GM23248 (cell line): ENCODE measurements around the gene RND1. TPM values are rescaled to one million over a fixed set of nuclear protein-coding genes. Genes with fewer than 3 reads are reported as not detected.

Experiments used
- DNase-seq: peaks from one replicate; pipeline ENCODE4 v3.0.0-alpha.2; 2015
- H2AFZ ChIP-seq: fragments of 200-600 bp; sonication (generic); 2 replicates; pipeline ENCODE4 v1.6.1; 2016; ENCODE audit warnings: antibody characterized with exemption
- H3F3A ChIP-seq: fragments of 200-600 bp; sonication (generic); 2 replicates; pipeline ENCODE4 v1.6.1; 2016; ENCODE audit warnings: mild to moderate bottlenecking, antibody characterized with exemption, mixed run types; ENCODE audit not compliant: insufficient read depth
- H3K27ac ChIP-seq: fragments of 200-600 bp; sonication (generic); 2 replicates; pipeline ENCODE4 v1.5.1; 2016; ENCODE audit warnings: mild to moderate bottlenecking
- H3K27me3 ChIP-seq: fragments of 200-600 bp; sonication (generic); replicated peaks from 2 replicates; pipeline ENCODE4 v1.6.1; 2016; ENCODE audit warnings: mild to moderate bottlenecking; ENCODE audit not compliant: insufficient read depth
- H3K36me3 ChIP-seq: fragments of 200-600 bp; sonication (generic); 2 replicates; pipeline ENCODE4 v1.6.1; 2016; ENCODE audit warnings: low read depth, mild to moderate bottlenecking
- H3K4me1 ChIP-seq: fragments of 200-600 bp; sonication (generic); 2 replicates; pipeline ENCODE4 v1.6.1; 2016; ENCODE audit warnings: mild to moderate bottlenecking; ENCODE audit not compliant: insufficient read depth
- H3K4me2 ChIP-seq: fragments of 200-600 bp; sonication (generic); one replicate; pipeline ENCODE4 v1.6.1; 2016; ENCODE audit warnings: mild to moderate bottlenecking; ENCODE audit not compliant: unreplicated experiment
- H3K4me3 ChIP-seq: fragments of 200-600 bp; sonication (generic); 2 replicates; pipeline ENCODE4 v1.5.1; 2016; ENCODE audit warnings: mild to moderate bottlenecking
- H3K79me2 ChIP-seq: fragments of 200-600 bp; sonication (generic); 2 replicates; pipeline ENCODE4 v1.6.1; 2016; ENCODE audit warnings: mild to moderate bottlenecking; ENCODE audit not compliant: insufficient read depth
- H3K9ac ChIP-seq: fragments of 200-600 bp; sonication (generic); 2 replicates; pipeline ENCODE4 v1.6.1; 2016; ENCODE audit warnings: mild to moderate bottlenecking
- H3K9me2 ChIP-seq: fragments of 200-600 bp; sonication (generic); 2 replicates; pipeline ENCODE4 v1.6.1; 2016; ENCODE audit warnings: mixed run types, mild to moderate bottlenecking, moderate library complexity; ENCODE audit not compliant: insufficient read depth
- H3K9me3 ChIP-seq: fragments of 200-600 bp; sonication (generic); one replicate; pipeline ENCODE4 v1.6.1; 2017; ENCODE audit warnings: low read depth
- H4K20me1 ChIP-seq: fragments of 200-600 bp; sonication (generic); 2 replicates; pipeline ENCODE4 v1.6.0; 2016; ENCODE audit not compliant: insufficient read depth
- EZH2 ChIP-seq: fragments of 200-600 bp; sonication (generic); IDR thresholded peaks from 2 replicates; pipeline ENCODE4 v1.6.1; 2018; ENCODE audit warnings: antibody characterized with exemption, mild to moderate bottlenecking; ENCODE audit not compliant: insufficient read depth, poor library complexity, severe bottlenecking
- EZH2phosphoT487 ChIP-seq: fragments of 200-600 bp; sonication (generic); IDR thresholded peaks from 2 replicates; pipeline ENCODE4 v1.6.1; 2018; ENCODE audit warnings: antibody characterized with exemption, moderate library complexity, mild to moderate bottlenecking, low read depth; ENCODE audit not compliant: insufficient read depth
- WGBS, 2 experiments: methylation state at CpG; one replicate each; pipeline ENCODE4 v1.1.6; 2015 to 2017; ENCODE audit warnings: low lambda C conversion rate in 2 of 2, low coverage in 1 of 2; ENCODE audit errors: missing lambda C conversion rate in 2 of 2; 5-methylcytosine and 5-hydroxymethylcytosine counted together
- in situ Hi-C: fragments of 300-500 bp; cut with MboI; formaldehyde crosslinking; loops from 2 replicates; pipeline ENCODE4 v1.15.0; 2020
- polyA plus RNA-seq: library from polyadenylated mRNA; unstranded; fragments of >200 nt; fragmentation: Nextera tagmentation; extraction: Ambion mirVana; gene quantifications from 2 replicates; pipeline ENCODE4 v1.2.1, GENCODE V29; 2016
- total RNA-seq: library from RNA; depleted of rRNA; stranded (reverse); fragments of >200 nt; shearing (Covaris generic); gene quantifications from 2 replicates; pipeline ENCODE4 v1.2.3, GENCODE V29; 2014

Gene RND1
- total and polyA plus RNA-seq, 2 experiments from 2014 or later: 0.32 TPM; not detected in 1

DNA sequence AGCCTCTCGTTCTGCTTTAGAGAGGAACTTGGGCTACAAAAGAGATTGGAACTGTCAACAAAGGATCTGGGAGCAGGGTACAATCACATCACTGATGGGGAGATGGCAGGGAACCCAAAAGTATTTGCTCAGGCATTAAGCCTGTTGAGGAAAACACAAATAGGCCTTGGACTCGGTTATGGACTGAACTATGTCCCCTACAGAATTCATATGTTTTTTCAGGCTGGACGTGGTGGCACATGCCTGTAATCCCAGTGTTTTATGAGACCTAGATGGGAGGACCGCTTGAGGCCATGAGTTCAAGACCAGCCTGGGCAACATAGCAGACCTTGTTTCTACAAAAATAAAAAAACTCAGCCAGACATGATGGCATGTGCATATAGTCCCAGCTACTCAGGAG, 27.6 kb downstream of the RND1 start:
- Histone ChIP-seq H3K9me2 (no peaks in the 10 kb centered on the region), H3F3A (no peaks in the 10 kb centered on the region), H3K36me3 (peaks cover 48% of the 10 kb centered on the region), H3K4me3 (no peak overlapping the region), H2AFZ (no peak overlapping the region), H3K4me1 (no peaks in the 10 kb centered on the region), H3K4me2 (no peak overlapping the region), H3K27ac (no peak overlapping the region), H3K9me3 (no peaks in the 10 kb centered on the region), H3K27me3 (no peaks in the 10 kb centered on the region), H4K20me1 (no peaks in the 10 kb centered on the region), H3K9ac (no peak overlapping the region), H3K79me2 (no peaks in the 10 kb centered on the region)
- TF ChIP-seq EZH2 (no peak), EZH2phosphoT487 (no peak)
- in situ Hi-C loops: no loop called here
- WGBS, 2 experiments: 72 to 74% methylated on average over 4 of the region's 4 CpGs
- DNase-seq: no peak

DNA sequence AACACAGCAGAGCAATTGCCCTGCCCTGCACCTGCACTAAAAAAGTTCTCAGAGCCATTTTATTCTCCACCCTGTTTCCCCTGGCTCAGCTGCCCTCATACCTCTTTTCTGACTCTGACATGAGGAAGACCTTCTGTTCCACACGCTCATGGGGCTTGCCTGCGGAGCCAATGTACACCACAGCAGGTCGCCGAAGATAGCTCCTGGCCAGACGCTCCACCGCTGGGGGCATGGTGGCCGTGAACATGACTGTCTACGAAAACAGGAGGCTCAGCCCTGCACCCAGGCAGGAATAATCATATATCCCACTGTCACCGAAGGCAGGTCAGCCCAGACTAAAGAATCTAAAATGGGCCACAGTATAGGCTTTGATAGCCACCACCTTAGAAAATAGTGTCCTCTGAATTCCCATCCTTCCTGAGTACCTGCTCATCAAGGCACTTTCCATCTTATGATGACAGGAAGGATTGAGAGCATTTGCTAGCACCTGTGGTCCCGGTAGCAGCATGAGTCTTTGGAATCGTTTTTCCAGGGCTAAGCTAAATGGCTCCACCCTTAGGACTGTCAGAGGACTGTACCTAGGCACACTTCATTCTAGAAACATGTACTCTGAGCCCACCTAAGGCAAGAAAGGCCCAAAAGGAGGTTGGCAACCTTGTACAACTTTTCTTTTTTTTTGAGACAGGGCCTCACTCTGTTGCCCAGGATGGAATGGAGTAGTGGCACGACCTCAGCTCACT, 33.2 kb downstream of the RND1 start:
- in situ Hi-C loops: no loop called here
- Histone ChIP-seq H3K36me3 (peaks cover 32% of the 10 kb centered on the region; the same call in 1 of the 2 replicates), H3K4me3 (no peak overlapping the region), H3K27ac (no peak overlapping the region), H4K20me1 (no peaks in the 10 kb centered on the region), H3K9ac (no peak overlapping the region), H3K79me2 (no peaks in the 10 kb centered on the region), H3K4me1 (no peaks in the 10 kb centered on the region), H3K4me2 (no peak overlapping the region), H3F3A (no peaks in the 10 kb centered on the region), H3K9me2 (no peaks in the 10 kb centered on the region), H2AFZ (no peak overlapping the region), H3K27me3 (no peaks in the 10 kb centered on the region), H3K9me3 (no peaks in the 10 kb centered on the region)
- TF ChIP-seq EZH2phosphoT487: no peak
- no peak for TF ChIP-seq EZH2
- 79 to 80% methylated on average over 12 of the region's 12 CpGs for WGBS, 2 experiments
- no peak for DNase-seq

DNA sequence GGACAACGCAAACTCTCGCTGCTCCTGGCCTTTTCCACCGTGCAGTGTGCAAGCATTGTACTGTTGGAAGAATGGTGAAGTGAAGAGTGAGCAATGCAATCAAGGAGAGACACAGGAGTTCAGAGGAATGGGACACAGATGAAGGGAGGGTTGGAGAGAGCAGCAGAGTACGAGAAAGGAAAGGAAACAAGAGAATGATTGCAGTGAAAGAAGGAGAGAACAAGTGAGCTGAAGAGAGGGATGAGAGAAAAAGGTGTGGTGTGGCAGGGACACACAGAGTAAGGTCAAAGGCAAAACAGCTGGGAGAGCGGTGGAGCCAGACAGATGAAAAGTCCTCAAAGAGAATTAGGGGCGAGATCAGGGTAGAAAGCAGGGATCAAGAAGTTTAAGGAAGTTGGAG, 34.4 kb downstream of the RND1 start:
- no peaks in the 10 kb centered on the region for H3K27me3 ChIP-seq
- peaks cover 30% of the 10 kb centered on the region; the same call in 1 of the 2 replicates for H3K36me3 ChIP-seq
- in situ Hi-C loops: no loop called here
- H3K4me3 ChIP-seq: no peak overlapping the region
- no peaks in the 10 kb centered on the region for H3K9me3 ChIP-seq
- H3K27ac ChIP-seq: no peak overlapping the region
- DNase-seq: no peak
- no peak overlapping the region for H3K4me2 ChIP-seq
- H4K20me1 ChIP-seq: no peaks in the 10 kb centered on the region
- no peak overlapping the region for H2AFZ ChIP-seq
- no peaks in the 10 kb centered on the region for H3K4me1 ChIP-seq
- 85% methylated on average over 6 of the region's 6 CpGs for WGBS, 2 experiments
- H3K9me2 ChIP-seq: no peaks in the 10 kb centered on the region
- H3F3A ChIP-seq: no peaks in the 10 kb centered on the region
- no peaks in the 10 kb centered on the region for H3K79me2 ChIP-seq
- no peak for TF ChIP-seq EZH2
- TF ChIP-seq EZH2phosphoT487: no peak
- H3K9ac ChIP-seq: no peak overlapping the region

DNA sequence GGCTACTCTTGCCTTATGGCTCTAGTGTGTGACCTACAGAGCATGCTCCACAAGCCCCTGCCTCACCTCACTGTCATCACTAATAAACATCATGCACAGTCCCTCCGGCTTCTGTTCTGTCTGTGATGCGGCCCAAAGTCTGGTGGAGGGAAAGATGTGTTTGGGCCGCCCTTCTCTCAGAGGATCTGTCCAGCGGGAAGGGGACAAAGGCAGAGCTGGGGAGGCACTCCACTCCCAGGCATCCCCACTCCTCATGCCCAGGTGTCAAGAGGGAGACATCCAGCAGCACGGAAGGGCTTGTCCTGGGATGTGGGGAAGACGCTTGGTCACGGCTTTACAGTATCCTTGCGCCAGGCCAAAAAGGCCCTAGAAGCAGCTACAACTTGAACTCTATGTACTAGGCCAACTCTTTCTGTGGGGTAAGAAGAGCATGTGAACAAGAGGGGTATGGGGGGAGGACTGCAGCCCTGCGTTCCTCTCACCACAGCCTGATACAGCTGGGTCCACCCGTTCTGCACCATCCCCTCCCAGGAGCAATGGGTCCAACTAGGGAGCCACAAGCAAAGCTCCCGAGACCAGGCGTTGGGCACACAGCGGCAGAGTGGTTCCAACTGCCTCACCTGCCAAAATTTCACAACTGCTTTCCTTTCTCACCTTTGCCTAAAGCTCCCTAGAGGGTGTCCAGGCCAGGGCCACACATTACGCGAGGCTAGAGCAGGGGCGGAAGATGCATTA, 36.7 kb downstream of the RND1 start:
- no peak for DNase-seq
- Histone ChIP-seq H3F3A (no peaks in the 10 kb centered on the region), H3K27me3 (no peaks in the 10 kb centered on the region), H3K36me3 (peaks cover 16% of the 10 kb centered on the region; the same call in 1 of the 2 replicates), H3K9me3 (no peaks in the 10 kb centered on the region), H3K4me3 (no peak overlapping the region), H4K20me1 (no peaks in the 10 kb centered on the region), H3K4me2 (no peak overlapping the region), H3K27ac (no peak overlapping the region), H3K9ac (no peak overlapping the region), H3K4me1 (no peaks in the 10 kb centered on the region), H3K79me2 (no peaks in the 10 kb centered on the region), H3K9me2 (no peaks in the 10 kb centered on the region), H2AFZ (no peak overlapping the region)
- 88 to 91% methylated on average over 15 to 16 of the region's 16 CpGs for WGBS, 2 experiments
- TF ChIP-seq EZH2phosphoT487: no peak
- TF ChIP-seq EZH2: no peak
- in situ Hi-C loops: no loop called here
